ENCODE data around the gene RXRA. TPM values are rescaled to one million over a fixed set of nuclear protein-coding genes. Genes with fewer than 3 reads are reported as not detected.

Gene RXRA
- total and polyA plus RNA-seq, 4 donors, result 41.5 to 116 (median 74.1) TPM

DNA sequence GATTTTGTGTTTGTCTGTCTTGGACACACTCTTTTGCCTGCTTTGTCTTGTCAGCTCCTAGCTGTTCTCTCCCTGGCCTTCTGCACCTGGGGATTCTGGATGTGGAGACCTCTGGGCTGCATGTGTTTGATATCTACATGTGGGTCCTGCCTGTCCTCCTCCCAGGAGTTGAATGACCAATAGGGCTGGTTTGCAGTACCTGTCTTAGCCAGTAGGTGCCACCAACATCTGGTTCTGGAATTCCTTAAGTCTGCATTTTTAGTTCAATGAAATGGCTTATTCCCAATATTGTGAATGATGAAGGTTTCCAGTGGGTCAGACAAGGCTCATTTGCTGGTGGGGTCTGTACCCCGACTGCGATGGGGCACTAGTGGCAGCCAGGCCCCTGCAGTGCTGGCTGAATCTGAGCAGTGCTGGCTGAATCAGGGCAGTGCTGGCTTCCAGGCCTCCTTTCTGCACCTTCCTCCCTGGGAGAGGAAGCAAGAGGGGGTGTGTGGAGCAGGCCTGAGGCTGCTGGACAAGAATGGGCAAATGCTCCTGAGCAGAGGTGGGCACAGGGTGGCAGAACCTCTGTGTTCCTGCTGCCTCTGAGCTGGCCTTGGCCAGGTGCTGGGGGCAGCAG, 73.3 kb downstream of the RXRA start:
- no peak for DNase-seq (ENCODE audit: low spot score)
- 94% methylated on average over 2 of the region's 2 CpGs for WGBS
- H3K4me1 ChIP-seq (ENCODE audit: control insufficient read depth in 4 of 4, insufficient read depth in 4 of 4, low read length in 3 of 4), result peaks cover 44 to 93% (median 56%) of the 10 kb centered on the region in 4 donors
- H3K9me3 ChIP-seq (ENCODE audit: control insufficient read depth in 4 of 4, low read length in 3 of 4), result peaks cover 0 to 4% (median 0%) of the 10 kb centered on the region in 4 donors
- no peaks in the 10 kb centered on the region for H3K27me3 ChIP-seq (ENCODE audit: control insufficient read depth in 4 of 4, insufficient read depth in 4 of 4, low read length in 3 of 4)
- no peak overlapping the region for H3K27ac ChIP-seq (ENCODE audit: low read depth in 1 of 2, low read length in 2 of 2)
- no peak for TF ChIP-seq YY1 (IDR thresholded peaks at IDR 0.05)
- TF ChIP-seq RAD21 (IDR thresholded peaks at IDR 0.05), result peak; percentile 40 to 59
- no peak for TF ChIP-seq SP1 (IDR thresholded peaks at IDR 0.05)
- TF ChIP-seq, protein P1, sequence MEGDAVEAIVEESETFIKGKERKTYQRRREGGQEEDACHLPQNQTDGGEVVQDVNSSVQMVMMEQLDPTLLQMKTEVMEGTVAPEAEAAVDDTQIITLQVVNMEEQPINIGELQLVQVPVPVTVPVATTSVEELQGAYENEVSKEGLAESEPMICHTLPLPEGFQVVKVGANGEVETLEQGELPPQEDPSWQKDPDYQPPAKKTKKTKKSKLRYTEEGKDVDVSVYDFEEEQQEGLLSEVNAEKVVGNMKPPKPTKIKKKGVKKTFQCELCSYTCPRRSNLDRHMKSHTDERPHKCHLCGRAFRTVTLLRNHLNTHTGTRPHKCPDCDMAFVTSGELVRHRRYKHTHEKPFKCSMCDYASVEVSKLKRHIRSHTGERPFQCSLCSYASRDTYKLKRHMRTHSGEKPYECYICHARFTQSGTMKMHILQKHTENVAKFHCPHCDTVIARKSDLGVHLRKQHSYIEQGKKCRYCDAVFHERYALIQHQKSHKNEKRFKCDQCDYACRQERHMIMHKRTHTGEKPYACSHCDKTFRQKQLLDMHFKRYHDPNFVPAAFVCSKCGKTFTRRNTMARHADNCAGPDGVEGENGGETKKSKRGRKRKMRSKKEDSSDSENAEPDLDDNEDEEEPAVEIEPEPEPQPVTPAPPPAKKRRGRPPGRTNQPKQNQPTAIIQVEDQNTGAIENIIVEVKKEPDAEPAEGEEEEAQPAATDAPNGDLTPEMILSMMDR (IDR thresholded peaks at IDR 0.05; ENCODE audit: low read depth, low read length, missing input control), result peak; percentile 64
- no peak for TF ChIP-seq EGR1 (IDR thresholded peaks at IDR 0.05; ENCODE audit: low read depth in 2 of 2)
- TF ChIP-seq GABPA (IDR thresholded peaks at IDR 0.05 in 1 of 2, conservative IDR thresholded peaks at IDR 0.05 in 1 of 2), result no peak
- TF ChIP-seq, protein P2, sequence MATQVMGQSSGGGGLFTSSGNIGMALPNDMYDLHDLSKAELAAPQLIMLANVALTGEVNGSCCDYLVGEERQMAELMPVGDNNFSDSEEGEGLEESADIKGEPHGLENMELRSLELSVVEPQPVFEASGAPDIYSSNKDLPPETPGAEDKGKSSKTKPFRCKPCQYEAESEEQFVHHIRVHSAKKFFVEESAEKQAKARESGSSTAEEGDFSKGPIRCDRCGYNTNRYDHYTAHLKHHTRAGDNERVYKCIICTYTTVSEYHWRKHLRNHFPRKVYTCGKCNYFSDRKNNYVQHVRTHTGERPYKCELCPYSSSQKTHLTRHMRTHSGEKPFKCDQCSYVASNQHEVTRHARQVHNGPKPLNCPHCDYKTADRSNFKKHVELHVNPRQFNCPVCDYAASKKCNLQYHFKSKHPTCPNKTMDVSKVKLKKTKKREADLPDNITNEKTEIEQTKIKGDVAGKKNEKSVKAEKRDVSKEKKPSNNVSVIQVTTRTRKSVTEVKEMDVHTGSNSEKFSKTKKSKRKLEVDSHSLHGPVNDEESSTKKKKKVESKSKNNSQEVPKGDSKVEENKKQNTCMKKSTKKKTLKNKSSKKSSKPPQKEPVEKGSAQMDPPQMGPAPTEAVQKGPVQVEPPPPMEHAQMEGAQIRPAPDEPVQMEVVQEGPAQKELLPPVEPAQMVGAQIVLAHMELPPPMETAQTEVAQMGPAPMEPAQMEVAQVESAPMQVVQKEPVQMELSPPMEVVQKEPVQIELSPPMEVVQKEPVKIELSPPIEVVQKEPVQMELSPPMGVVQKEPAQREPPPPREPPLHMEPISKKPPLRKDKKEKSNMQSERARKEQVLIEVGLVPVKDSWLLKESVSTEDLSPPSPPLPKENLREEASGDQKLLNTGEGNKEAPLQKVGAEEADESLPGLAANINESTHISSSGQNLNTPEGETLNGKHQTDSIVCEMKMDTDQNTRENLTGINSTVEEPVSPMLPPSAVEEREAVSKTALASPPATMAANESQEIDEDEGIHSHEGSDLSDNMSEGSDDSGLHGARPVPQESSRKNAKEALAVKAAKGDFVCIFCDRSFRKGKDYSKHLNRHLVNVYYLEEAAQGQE (IDR thresholded peaks at IDR 0.05), result no peak
- H3K4me3 ChIP-seq (ENCODE audit: low read depth in 1 of 3, low read length in 3 of 3), result no peak overlapping the region
- H3K9ac ChIP-seq (ENCODE audit: low read depth in 1 of 2, low read length in 2 of 2), result no peak overlapping the region
- peaks cover 0 to 4% (median 0%) of the 10 kb centered on the region in 4 donors for H3K36me3 ChIP-seq (ENCODE audit: control insufficient read depth in 4 of 4, insufficient read depth in 3 of 4, low read depth in 1 of 4, low read length in 3 of 4)

DNA sequence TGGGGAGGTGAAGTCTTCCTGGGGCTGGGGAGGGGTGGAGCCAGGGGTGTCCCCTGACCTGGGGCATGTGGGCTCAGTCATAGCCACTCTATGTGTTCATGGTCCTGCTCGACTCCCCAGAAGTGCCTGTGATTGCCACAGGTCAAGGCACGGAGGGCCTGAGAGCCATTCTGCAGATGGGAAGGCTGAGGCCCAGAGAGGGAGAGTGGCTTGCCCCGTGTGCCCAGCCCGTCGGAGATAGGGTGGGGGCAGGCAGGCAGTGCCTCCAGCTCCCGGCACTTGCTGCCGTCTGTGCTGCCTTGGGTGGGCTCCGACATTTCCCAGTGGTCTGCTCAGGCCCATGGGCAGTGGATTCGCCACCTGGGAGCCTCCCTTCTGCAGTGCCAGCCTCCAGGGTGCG, 74.0 kb downstream of the RXRA start:
- 92% methylated on average over 10 of the region's 10 CpGs for WGBS
- peaks cover 0 to 4% (median 0%) of the 10 kb centered on the region in 4 donors for H3K9me3 ChIP-seq (ENCODE audit: control insufficient read depth in 4 of 4, low read length in 3 of 4)
- H3K4me3 ChIP-seq (ENCODE audit: low read depth in 1 of 3, low read length in 3 of 3), result no peak overlapping the region
- H3K27ac ChIP-seq (ENCODE audit: low read depth in 1 of 2, low read length in 2 of 2), result no peak overlapping the region
- TF ChIP-seq FOXA1 (IDR thresholded peaks at IDR 0.05) (no peak), EGR1 (IDR thresholded peaks at IDR 0.05; ENCODE audit: low read depth in 2 of 2) (no peak), RAD21 (IDR thresholded peaks at IDR 0.05) (no peak), JUND (IDR thresholded peaks at IDR 0.05) (no peak), HNF4G (IDR thresholded peaks at IDR 0.05) (no peak)
- TF ChIP-seq, protein P2 (IDR thresholded peaks at IDR 0.05), result no peak
- TF ChIP-seq, protein P1 (IDR thresholded peaks at IDR 0.05; ENCODE audit: low read depth, low read length, missing input control), result no peak
- TF ChIP-seq, protein P3, sequence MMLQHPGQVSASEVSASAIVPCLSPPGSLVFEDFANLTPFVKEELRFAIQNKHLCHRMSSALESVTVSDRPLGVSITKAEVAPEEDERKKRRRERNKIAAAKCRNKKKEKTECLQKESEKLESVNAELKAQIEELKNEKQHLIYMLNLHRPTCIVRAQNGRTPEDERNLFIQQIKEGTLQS (IDR thresholded peaks at IDR 0.05), result no peak
- no peak for DNase-seq (ENCODE audit: low spot score)
- H3K27me3 ChIP-seq (ENCODE audit: control insufficient read depth in 4 of 4, insufficient read depth in 4 of 4, low read length in 3 of 4), result no peaks in the 10 kb centered on the region
- no peak overlapping the region for H3K9ac ChIP-seq (ENCODE audit: low read depth in 1 of 2, low read length in 2 of 2)
- H3K4me1 ChIP-seq (ENCODE audit: control insufficient read depth in 4 of 4, insufficient read depth in 4 of 4, low read length in 3 of 4), result peaks cover 42 to 93% (median 56%) of the 10 kb centered on the region in 4 donors
- H3K36me3 ChIP-seq (ENCODE audit: control insufficient read depth in 4 of 4, insufficient read depth in 3 of 4, low read depth in 1 of 4, low read length in 3 of 4), result peaks cover 0 to 2% (median 0%) of the 10 kb centered on the region in 4 donors
